IPS-18c (cell line): ENCODE data around the gene CACNG4.

Source experiments
- H3K4me3 ChIP-seq: 2 replicates; pipeline ENCODE4 v1.7.0; 2013; ENCODE audit warnings: low read depth, mild to moderate bottlenecking, low read length, moderate library complexity; ENCODE audit not compliant: insufficient read depth
- H3K9me3 ChIP-seq: one replicate; pipeline ENCODE4 v1.6.1; 2013; ENCODE audit warnings: mild to moderate bottlenecking, low read length, moderate library complexity; ENCODE audit not compliant: control insufficient read depth, insufficient read depth

The CACNG4 gene

GRCh38 chr17:66989076-66989475, 24.6 kb downstream of the CACNG4 start:
- H3K4me3 ChIP-seq: no peak overlapping the region
- H3K9me3 ChIP-seq: no peaks in the 10 kb centered on the region

DNA sequence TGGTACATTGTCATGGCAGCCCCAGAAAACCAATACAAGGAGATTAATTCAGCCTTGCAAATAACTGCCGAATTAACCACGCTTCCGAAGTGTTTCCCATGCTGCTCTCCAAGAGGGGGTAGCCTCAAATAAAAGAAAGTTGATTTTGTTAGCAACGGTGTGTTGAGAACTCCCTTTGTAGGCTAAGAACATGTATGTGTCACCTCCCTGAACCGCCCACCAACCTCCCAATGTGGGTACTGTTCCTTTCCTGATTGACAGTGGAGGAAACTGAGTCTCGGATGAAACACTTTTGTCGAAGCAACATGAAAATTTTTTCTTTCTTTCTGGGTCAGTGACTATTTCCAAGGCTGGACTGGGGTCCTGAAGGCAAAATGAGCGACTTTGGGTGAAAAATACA, 25.1 kb downstream of the CACNG4 start:
- no peak overlapping the region for H3K4me3 ChIP-seq
- no peaks in the 10 kb centered on the region for H3K9me3 ChIP-seq

GRCh38 chr17:66990047-66990446, 25.5 kb downstream of the CACNG4 start:
- H3K9me3 ChIP-seq: no peaks in the 10 kb centered on the region
- no peak overlapping the region for H3K4me3 ChIP-seq

GRCh38 chr17:66992911-66993442, 28.5 kb downstream of the CACNG4 start:
- Histone ChIP-seq H3K9me3 (no peaks in the 10 kb centered on the region), H3K4me3 (no peak overlapping the region)

DNA sequence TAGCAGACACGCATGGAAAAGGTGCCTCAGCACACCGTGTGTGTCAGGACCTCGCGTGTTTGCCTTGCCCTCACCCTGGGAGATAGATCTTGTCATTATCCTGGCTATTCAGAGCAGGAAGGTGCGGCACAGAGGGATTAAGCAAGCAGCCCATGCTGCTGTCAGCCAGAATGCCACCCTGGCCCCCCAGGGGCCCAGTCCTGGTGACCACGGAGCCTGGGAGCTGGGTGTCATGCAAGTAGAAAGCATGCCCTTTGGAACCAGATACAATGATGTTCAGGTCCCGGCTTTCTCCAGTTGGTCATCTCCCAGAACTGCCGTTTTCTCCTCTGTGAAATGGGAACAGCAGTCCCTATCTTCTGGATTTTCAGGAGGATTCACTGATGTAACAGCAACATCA, 29.9 kb downstream of the CACNG4 start:
- peaks cover 2% of the 10 kb centered on the region for H3K9me3 ChIP-seq
- H3K4me3 ChIP-seq: no peak overlapping the region

DNA sequence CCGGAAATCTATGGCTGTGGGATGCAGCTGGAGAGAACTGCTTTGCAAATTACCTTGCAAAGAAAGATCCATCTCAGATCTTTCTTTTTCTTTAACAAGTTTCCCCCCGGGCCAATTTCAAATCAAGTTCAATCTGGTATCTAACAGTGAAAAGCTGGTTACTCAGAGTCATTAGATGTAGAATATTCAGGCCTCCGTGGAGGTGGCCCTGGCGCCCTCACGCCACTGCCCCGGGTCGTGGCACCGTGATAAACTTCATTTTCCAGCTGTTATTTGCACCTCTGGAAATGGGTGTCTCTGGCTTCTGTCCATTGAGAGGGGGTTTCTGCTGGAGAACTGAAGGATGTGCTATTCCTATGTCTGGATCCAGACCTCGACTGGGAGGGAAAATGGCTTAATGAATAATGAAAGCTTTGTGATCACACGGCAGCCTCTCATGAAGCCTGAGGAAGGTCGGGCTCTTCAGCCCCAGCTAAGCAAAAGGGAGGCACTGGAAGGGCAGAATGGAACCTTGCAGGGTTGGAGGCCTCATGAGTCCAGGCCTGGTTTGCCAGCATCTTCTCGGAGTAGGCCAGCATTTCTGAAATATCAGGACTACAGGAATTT, 30.5 kb downstream of the CACNG4 start:
- peaks cover 2% of the 10 kb centered on the region for H3K9me3 ChIP-seq
- no peak overlapping the region for H3K4me3 ChIP-seq

GRCh38 chr17:66995944-66996343, 31.4 kb downstream of the CACNG4 start:
- Histone ChIP-seq H3K4me3 (no peak overlapping the region), H3K9me3 (peaks cover 2% of the 10 kb centered on the region)

- H3K9me3 ChIP-seq: peaks cover 6% of the 10 kb centered on the region
- H3K4me3 ChIP-seq: no peak overlapping the region
Measured at GRCh38 chr17:66996926-66997325, 32.4 kb downstream of the CACNG4 start.

DNA sequence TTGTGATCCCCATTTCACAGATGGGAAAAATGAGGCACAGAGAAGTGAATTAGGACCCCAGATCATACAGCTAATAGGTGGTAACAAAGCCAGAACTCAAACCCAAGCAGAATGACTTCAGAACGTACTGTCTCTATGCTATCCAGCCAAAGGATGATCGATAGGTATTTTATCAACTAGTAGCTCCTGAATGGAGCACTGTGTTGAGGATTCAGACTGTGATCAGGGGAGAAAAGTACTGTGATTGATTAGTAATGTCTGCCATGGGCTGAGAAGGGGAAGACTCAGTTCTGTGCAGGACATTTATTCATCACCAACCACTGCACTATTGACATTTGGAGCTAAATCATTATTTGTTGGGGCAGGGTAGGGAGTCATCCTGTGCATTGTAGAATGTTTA, 38.7 kb downstream of the CACNG4 start:
- no peak overlapping the region for H3K4me3 ChIP-seq
- H3K9me3 ChIP-seq: peaks cover 6% of the 10 kb centered on the region

GRCh38 chr17:67004181-67004580, 39.7 kb downstream of the CACNG4 start:
- peaks cover 9% of the 10 kb centered on the region for H3K9me3 ChIP-seq
- no peak overlapping the region for H3K4me3 ChIP-seq

DNA sequence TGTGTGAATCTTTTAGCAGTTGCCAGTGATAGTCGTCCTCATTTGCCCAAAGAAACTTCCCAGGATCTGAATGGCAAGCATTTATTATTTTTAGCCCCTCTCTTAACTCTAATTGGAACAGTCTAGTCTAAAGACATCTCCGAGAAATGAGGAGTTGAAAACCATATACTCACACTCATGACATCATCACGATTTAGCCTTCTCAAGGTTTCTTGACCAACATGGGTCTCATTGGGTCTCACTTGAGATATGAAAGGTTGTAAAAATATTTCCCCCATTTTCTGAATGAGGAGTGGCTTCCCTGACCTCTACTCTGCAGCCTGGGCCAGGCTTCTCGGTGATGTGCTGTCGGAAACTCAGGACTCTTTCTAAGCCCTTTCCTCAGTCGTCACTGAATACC, 42.8 kb downstream of the CACNG4 start:
- H3K4me3 ChIP-seq: no peak overlapping the region

DNA sequence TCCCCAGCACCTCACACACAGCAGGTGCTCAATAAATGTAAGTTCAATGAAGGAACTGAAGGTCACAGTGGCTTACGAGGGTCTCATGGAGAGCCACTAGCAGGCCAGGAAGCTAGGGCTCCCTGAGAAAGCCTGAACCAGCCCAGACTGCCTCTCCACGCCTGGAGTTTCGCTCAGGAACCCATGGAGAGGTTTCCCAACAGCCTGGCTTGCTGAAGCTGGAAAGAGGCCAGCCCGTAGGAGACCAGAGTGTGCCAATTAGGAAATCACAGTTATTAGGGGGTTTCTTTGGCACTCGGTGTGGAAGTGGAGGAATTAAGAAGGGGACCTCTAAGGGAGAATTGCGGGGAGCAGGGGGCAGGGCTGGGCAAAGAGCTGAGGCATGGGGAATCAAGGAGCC, 43.6 kb downstream of the CACNG4 start:
- Histone ChIP-seq H3K4me3 (no peak overlapping the region), H3K9me3 (peaks cover 4% of the 10 kb centered on the region)

More for the DNA sequence above, 42.8 kb downstream of the CACNG4 start:
- peaks cover 4% of the 10 kb centered on the region for H3K9me3 ChIP-seq

GRCh38 chr17:67011527-67012175, 47.1 kb downstream of the CACNG4 start:
- H3K4me3 ChIP-seq: no peak overlapping the region
- peaks cover 4% of the 10 kb centered on the region for H3K9me3 ChIP-seq

DNA sequence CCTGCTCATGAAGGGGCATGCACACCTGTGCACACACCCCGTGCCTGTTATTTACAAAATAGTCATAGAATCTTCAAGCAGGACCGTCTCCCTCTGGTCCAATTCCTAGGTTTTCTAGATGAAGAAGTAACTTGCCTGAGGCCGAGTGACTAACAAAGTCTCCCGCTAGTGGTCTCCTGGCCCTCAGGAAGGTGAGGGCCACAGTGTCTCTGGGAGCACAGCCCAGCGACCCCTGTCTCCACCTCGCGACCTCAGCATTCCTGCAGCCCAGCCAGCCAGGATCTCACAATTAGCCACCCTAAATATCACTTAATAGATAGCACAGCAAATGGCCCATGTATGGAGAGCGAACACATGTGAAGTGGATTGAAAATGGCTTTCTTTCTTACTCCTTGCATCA, 49.4 kb downstream of the CACNG4 start:
- Histone ChIP-seq H3K9me3 (peaks cover 3% of the 10 kb centered on the region), H3K4me3 (no peak overlapping the region)

- H3K4me3 ChIP-seq: no peak overlapping the region
- H3K9me3 ChIP-seq: no peaks in the 10 kb centered on the region
Measured at GRCh38 chr17:67015001-67015400, 50.5 kb downstream of the CACNG4 start.

DNA sequence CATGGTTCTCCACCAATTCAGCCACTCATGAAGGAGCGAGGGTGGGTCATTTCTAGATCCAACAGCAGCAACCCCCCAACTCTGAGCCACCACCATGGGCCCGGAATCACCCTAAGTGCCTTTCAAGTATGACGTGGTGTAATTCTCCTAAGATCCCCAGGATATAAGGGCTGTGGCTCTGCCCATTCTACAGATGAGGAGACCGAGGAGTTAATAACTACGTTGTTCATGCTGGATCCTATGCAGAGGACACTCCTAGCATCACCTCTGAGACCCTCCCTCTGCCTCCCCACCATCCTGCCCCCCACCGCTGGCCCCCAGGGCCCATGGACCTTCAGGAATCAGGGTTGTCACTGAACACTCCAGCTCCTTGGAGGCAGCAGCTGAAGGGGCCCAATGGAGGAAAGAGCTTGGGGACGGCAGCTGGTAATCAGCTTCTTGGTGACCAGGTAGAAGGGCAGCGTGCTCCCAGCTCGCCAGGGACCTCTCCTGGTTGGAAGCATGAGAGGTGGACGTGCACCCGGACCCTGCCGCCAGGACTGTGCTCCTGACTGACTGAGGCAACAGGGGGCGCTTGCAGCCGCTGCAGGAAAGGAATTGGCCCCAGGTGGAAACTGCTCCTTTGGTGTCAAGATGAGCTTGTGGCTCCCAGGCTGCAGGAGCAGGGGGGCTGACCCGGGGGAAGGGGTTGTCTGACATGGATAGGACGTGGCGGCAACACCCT, 51.7 kb downstream of the CACNG4 start:
- no peak overlapping the region for H3K4me3 ChIP-seq
- no peaks in the 10 kb centered on the region for H3K9me3 ChIP-seq

- H3K4me3 ChIP-seq: no peak overlapping the region
- no peaks in the 10 kb centered on the region for H3K9me3 ChIP-seq
Measured at GRCh38 chr17:67017910-67018309, 53.4 kb downstream of the CACNG4 start.
